Sigmoid colon (tissue), 4 donors: ENCODE measurements around the gene PLCH1.

Experiments used
- POLR2A ChIP-seq, 2 donors: fragments of 450-650 bp; IDR thresholded peaks; one replicate each; pipeline ENCODE4 v1.6.1; 2016; ENCODE audit warnings: antibody characterized with exemption in 2 of 2, mild to moderate bottlenecking in 2 of 2, moderate library complexity in 2 of 2
- POLR2AphosphoS5 ChIP-seq, 4 donors: sonication (generic); formaldehyde crosslinking; IDR thresholded peaks; one replicate each; pipeline ENCODE4 v1.6.1; 2017; ENCODE audit warnings: antibody characterized with exemption in 4 of 4
- TF ChIP-seq, protein P1 (sequence below), 4 experiments: fragments of 450-650 bp in 3 of 4; fragments of 200-600 bp in 1 of 4; IDR thresholded peaks; one replicate each; pipeline ENCODE4 v1.5.1; 2016 to 2019; ENCODE audit warnings: antibody characterized with exemption in 4 of 4, mild to moderate bottlenecking in 3 of 4, moderate library complexity in 2 of 4

DNA sequence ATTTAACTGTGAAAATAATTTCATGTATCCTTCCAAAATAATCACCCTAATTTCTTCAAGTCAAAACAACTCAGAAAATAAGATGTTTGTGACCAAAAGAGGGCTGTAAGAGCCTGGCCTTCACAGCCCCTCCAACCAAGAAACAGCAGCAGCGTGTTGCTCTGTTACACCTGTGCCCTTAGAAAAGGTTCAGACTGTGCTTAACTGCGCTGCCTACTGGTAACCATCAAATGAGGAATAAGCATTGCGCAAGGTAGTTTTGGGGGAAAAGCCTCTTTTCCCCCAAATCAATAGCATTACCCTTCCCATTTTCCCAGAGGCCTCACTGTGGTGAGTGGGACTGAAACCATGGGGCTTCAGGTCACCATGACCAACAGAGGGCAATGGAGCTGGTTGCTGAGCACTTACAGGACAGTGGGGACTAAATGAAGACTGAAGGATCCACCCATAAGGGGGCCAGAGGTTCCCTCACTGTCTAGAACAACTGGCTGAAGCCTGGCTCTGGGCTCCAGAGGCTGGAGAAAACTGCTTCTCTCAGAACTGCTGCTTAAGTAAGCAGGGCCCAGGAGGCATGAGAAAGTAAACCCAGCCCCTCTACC, 110.7 kb downstream of the PLCH1 start:
- TF ChIP-seq, protein P1, sequence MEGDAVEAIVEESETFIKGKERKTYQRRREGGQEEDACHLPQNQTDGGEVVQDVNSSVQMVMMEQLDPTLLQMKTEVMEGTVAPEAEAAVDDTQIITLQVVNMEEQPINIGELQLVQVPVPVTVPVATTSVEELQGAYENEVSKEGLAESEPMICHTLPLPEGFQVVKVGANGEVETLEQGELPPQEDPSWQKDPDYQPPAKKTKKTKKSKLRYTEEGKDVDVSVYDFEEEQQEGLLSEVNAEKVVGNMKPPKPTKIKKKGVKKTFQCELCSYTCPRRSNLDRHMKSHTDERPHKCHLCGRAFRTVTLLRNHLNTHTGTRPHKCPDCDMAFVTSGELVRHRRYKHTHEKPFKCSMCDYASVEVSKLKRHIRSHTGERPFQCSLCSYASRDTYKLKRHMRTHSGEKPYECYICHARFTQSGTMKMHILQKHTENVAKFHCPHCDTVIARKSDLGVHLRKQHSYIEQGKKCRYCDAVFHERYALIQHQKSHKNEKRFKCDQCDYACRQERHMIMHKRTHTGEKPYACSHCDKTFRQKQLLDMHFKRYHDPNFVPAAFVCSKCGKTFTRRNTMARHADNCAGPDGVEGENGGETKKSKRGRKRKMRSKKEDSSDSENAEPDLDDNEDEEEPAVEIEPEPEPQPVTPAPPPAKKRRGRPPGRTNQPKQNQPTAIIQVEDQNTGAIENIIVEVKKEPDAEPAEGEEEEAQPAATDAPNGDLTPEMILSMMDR (IDR thresholded peaks at IDR 0.05), result no peak
- TF ChIP-seq POLR2AphosphoS5 (IDR thresholded peaks at IDR 0.05), result no peak
- no peak for TF ChIP-seq POLR2A (IDR thresholded peaks at IDR 0.05)
